NCI-H1436 (cell line): ENCODE measurements around the gene SMURF1.
"Not testable (repeated sequence)": the region's sequence is repeated elsewhere in the genome, so short reads cannot be mapped to it uniquely, and the experiment has no call there.

ENCODE experiments used
- DNase-seq: peaks from one replicate; lab custom pipeline; 2025; lab: John Stamatoyannopoulos, UW

Gene SMURF1

GRCh38 chr7:99121496-99122021 is 22.3 kb downstream of the SMURF1 start:
- no peak for DNase-seq

GRCh38 chr7:99120916-99121315 is 23.0 kb downstream of the SMURF1 start:
- no peak for DNase-seq

- DNase-seq = no peak
These were observed 23.4 kb downstream of the SMURF1 start for GRCh38 chr7:99120501-99120900.

GRCh38 chr7:99118077-99118476 is 25.8 kb downstream of the SMURF1 start:
- no peak for DNase-seq

- no peak for DNase-seq
These were observed 27.8 kb downstream of the SMURF1 start for GRCh38 chr7:99116144-99116543.

- DNase-seq = no peak
These were observed 28.5 kb downstream of the SMURF1 start for GRCh38 chr7:99115379-99115778.

GRCh38 chr7:99112979-99113378 is 30.9 kb downstream of the SMURF1 start:
- DNase-seq = no peak

- DNase-seq = no peak
These were observed 31.8 kb downstream of the SMURF1 start for GRCh38 chr7:99112097-99112496.

- no peak for DNase-seq
These were observed 32.3 kb downstream of the SMURF1 start for GRCh38 chr7:99111591-99111990.

- DNase-seq = no peak
These were observed 34.5 kb downstream of the SMURF1 start for GRCh38 chr7:99109108-99110051.

- no peak for DNase-seq
These were observed 35.3 kb downstream of the SMURF1 start for GRCh38 chr7:99108613-99109012.

- no peak for DNase-seq
These were observed 37.1 kb downstream of the SMURF1 start for GRCh38 chr7:99106821-99107241.

- no peak for DNase-seq
These were observed 37.5 kb downstream of the SMURF1 start for GRCh38 chr7:99106411-99106810.

GRCh38 chr7:99105756-99106155 is 38.2 kb downstream of the SMURF1 start:
- DNase-seq = no peak

- DNase-seq = no peak
These were observed 39.3 kb downstream of the SMURF1 start for GRCh38 chr7:99104631-99105030.

GRCh38 chr7:99103836-99104235 is 40.1 kb downstream of the SMURF1 start:
- not testable (repeated sequence) for DNase-seq

GRCh38 chr7:99102809-99103690 is 40.9 kb downstream of the SMURF1 start:
- DNase-seq = no peak

- DNase-seq = no peak
These were observed 41.5 kb downstream of the SMURF1 start for GRCh38 chr7:99102361-99102760.

- DNase-seq = not testable (repeated sequence)
These were observed 42.4 kb downstream of the SMURF1 start for GRCh38 chr7:99101516-99101915.

GRCh38 chr7:99099499-99100077 is 44.3 kb downstream of the SMURF1 start:
- DNase-seq = no peak

GRCh38 chr7:99098824-99099498 is 44.9 kb downstream of the SMURF1 start:
- no peak for DNase-seq
